HepG2 (cell line): ENCODE data around the gene CCDC3. TPM values are rescaled to one million over a fixed set of nuclear protein-coding genes. Genes with fewer than 3 reads are reported as not detected.

ENCODE experiments used
- ATAC-seq: fragments of 200-7000 bp; cut with Tn5 transposase; 3 replicates; pipeline ENCODE4 v1.9.1; 2020; ENCODE audit warnings: mild to moderate bottlenecking, moderate library complexity
- BruUV-seq: library from RNA; stranded (reverse); fragments of 400-500 nt; replicated peaks from 2 replicates; lab custom pipeline; 2021; lab: Mats Ljungman, UMichigan
- CTCF ChIA-PET: fragments of 300-600 bp; formaldehyde crosslinking; extraction: SDS; loops from one replicate; lab custom pipeline; 2021; ENCODE audit warnings: low total read pairs, inconsistent platforms, low intra/inter-chr PET ratio; lab: Yijun Ruan, JAX
- POLR2A ChIA-PET: fragments of 350-600 bp; sonication (Branson Sonifier 250); formaldehyde crosslinking; loops from one replicate; lab custom pipeline; 2020; ENCODE audit warnings: antibody characterized with exemption, inconsistent platforms; lab: Yijun Ruan, JAX
- DNase-seq: peaks from one replicate; pipeline ENCODE4 v3.0.0-alpha.2; 2015; ENCODE audit warnings: low spot score
- FAIRE-seq: peaks from 3 replicates; lab custom pipeline; 2011; peaks lifted over from hg19 to GRCh38; lab: Jason Lieb, UNC
- H2AFZ ChIP-seq: one replicate; pipeline ENCODE4 v1.6.1; 2011; ENCODE audit warnings: low read length, inconsistent platforms
- H3K27ac ChIP-seq: fragments of 300-600 bp; 3 replicates; pipeline ENCODE4 v1.8.0; 2011; ENCODE audit warnings: mixed run types, mild to moderate bottlenecking, mixed read lengths, low read length, inconsistent platforms; ENCODE audit not compliant: insufficient read depth; ENCODE audit errors: extremely low read length
- H3K27me3 ChIP-seq, 2 experiments: fragments of 200-600 bp in 1 of 2; 2 replicates in 1 of 2; 3 replicates in 1 of 2; pipeline versions ENCODE4 v1.6.0 to v1.8.0; 2011; ENCODE audit warnings: low read length in 2 of 2, mild to moderate bottlenecking in 2 of 2, moderate library complexity in 2 of 2, inconsistent platforms in 1 of 2; ENCODE audit not compliant: insufficient read depth in 2 of 2, control insufficient read depth in 1 of 2
- H3K36me3 ChIP-seq, 2 experiments: fragments of 200-600 bp in 1 of 2; replicated peaks in 1 of 2; 2 replicates in 1 of 2; 3 replicates in 1 of 2; pipeline versions ENCODE4 v1.5.1 to v1.8.0; 2011; ENCODE audit warnings: low read length in 2 of 2, inconsistent platforms in 1 of 2; ENCODE audit not compliant: insufficient read depth in 2 of 2, control insufficient read depth in 1 of 2
- H3K4me1 ChIP-seq: 2 replicates; pipeline ENCODE4 v1.5.1; 2012; ENCODE audit warnings: low read length, inconsistent platforms; ENCODE audit not compliant: insufficient read depth
- H3K4me2 ChIP-seq: 2 replicates; pipeline ENCODE4 v1.6.0; 2011; ENCODE audit warnings: low read depth, low read length, inconsistent platforms
- H3K4me3 ChIP-seq, 3 experiments: fragments of 200-600 bp in 1 of 3; sonication (generic), shearing (Covaris generic) in 1 of 3; replicated peaks in 1 of 3; 2 replicates each; pipeline ENCODE4 v1.5.1; 2011 to 2016; ENCODE audit warnings: low read length in 3 of 3, inconsistent platforms in 2 of 3, low read depth in 2 of 3, mild to moderate bottlenecking in 2 of 3, control low read depth in 1 of 3, mixed read lengths in 1 of 3; ENCODE audit not compliant: insufficient read depth in 1 of 3
- H3K79me2 ChIP-seq: one replicate; pipeline ENCODE4 v1.6.1; 2011; ENCODE audit warnings: low read length, inconsistent platforms; ENCODE audit not compliant: insufficient read depth
- H3K9ac ChIP-seq: 2 replicates; pipeline ENCODE4 v1.6.0; 2011; ENCODE audit warnings: mild to moderate bottlenecking, low read depth, low read length, inconsistent platforms; ENCODE audit not compliant: insufficient read depth
- H3K9me3 ChIP-seq: 2 replicates; pipeline ENCODE4 v1.5.1; 2012; ENCODE audit warnings: mild to moderate bottlenecking, low read length
- H4K20me1 ChIP-seq: 2 replicates; pipeline ENCODE4 v1.6.0; 2011; ENCODE audit warnings: inconsistent platforms, mild to moderate bottlenecking, low read length, moderate library complexity; ENCODE audit not compliant: insufficient read depth
- ATF7 ChIP-seq, 2 experiments: fragments of 450-650 bp in 1 of 2; sonication (generic) in 1 of 2; formaldehyde crosslinking in 1 of 2; IDR thresholded peaks; 2 replicates each; pipeline versions ENCODE4 v1.4.0 to v1.6.1; 2016 to 2020; ENCODE audit warnings: antibody characterized with exemption in 1 of 2, mild to moderate bottlenecking in 1 of 2, missing genetic modification reagents in 1 of 2
- MTF2 ChIP-seq: sonication (generic); formaldehyde crosslinking; IDR thresholded peaks from 2 replicates; pipeline ENCODE4 v1.5.0; 2020; ENCODE audit warnings: missing genetic modification reagents, borderline replicate concordance
- MXD1 ChIP-seq: sonication (generic); formaldehyde crosslinking; IDR thresholded peaks from 2 replicates; pipeline ENCODE4 v1.4.0; 2020; ENCODE audit warnings: mild to moderate bottlenecking, missing genetic modification reagents
- ZNF18 ChIP-seq: sonication (generic); formaldehyde crosslinking; IDR thresholded peaks from 2 replicates; pipeline ENCODE4 v1.8.0; 2022; ENCODE audit warnings: mild to moderate bottlenecking, missing genetic modification reagents; ENCODE audit not compliant: insufficient replicate concordance
- ZNF256 ChIP-seq: sonication (generic); formaldehyde crosslinking; conservative IDR thresholded peaks from 2 replicates; pipeline ENCODE4 v1.4.0; 2020; ENCODE audit warnings: missing genetic modification reagents
- ZNF451 ChIP-seq: sonication (generic); formaldehyde crosslinking; IDR thresholded peaks from 2 replicates; pipeline ENCODE4 v1.5.0; 2020; ENCODE audit warnings: mild to moderate bottlenecking, missing genetic modification reagents
- WGBS: methylation state at CpG from one replicate; pipeline ENCODE4 v1.1.6; 2017; ENCODE audit warnings: low lambda C conversion rate; 5-methylcytosine and 5-hydroxymethylcytosine counted together
- in situ Hi-C: cut with HindIII; loops from 2 replicates; pipeline ENCODE4 v1.10.0; 2017; ENCODE audit warnings: low pct_unique_long_range_greater_than_20kb; ENCODE audit not compliant: extremely low pct_ligation_motif_present
- intact Hi-C: fragments of 100-400 bp; cut with micrococcal nuclease; formaldehyde crosslinking; loops from one replicate; pipeline ENCODE4 v1.10.0; 2022; ENCODE audit not compliant: unreplicated experiment
- polyA plus RNA-seq, 8 experiments: library from polyadenylated mRNA; depleted of rRNA in 3 of 8; stranded (reverse) in 7 of 8; unstranded in 1 of 8; fragments of >200 nt; fragmentation: Illumina TruSeq in 4 of 8; extraction: Trizol in 4 of 8; gene quantifications; 2 replicates each; pipeline versions ENCODE4 v1.2.1 to v1.2.3, GENCODE V29; 2011 to 2016; ENCODE audit warnings: low read depth in 4 of 8, missing spikeins in 1 of 8, mixed read lengths in 1 of 8; ENCODE audit not compliant: insufficient read depth in 1 of 8
- total RNA-seq, 5 experiments: library from RNA; depleted of rRNA; stranded (reverse); fragments of >200 nt; fragmentation: Illumina TruSeq; extraction: Trizol; gene quantifications; 2 replicates each; pipeline ENCODE4 v1.2.3, GENCODE V29; 2016; ENCODE audit warnings: low read depth in 1 of 5

Gene CCDC3
- total and polyA plus RNA-seq, 2 of the 13 experiments (the other 11 are each of a cell fraction or from before 2014, with no cell fraction given), result not detected

GRCh38 chr10:12909836-12910185 lies 91.7 kb downstream of the CCDC3 start:
- no peaks in the 10 kb centered on the region for H3K79me2 ChIP-seq
- H3K4me1 ChIP-seq, result no peaks in the 10 kb centered on the region
- intact Hi-C loops (no loop called here), in situ Hi-C loops (no loop called here)
- H3K9me3 ChIP-seq, result no peaks in the 10 kb centered on the region
- 55% methylated on average over 2 of the region's 3 CpGs for WGBS
- H3K27ac ChIP-seq, result no peak overlapping the region
- POLR2A ChIA-PET, result no interaction called here
- H3K36me3 ChIP-seq, result no peaks in the 10 kb centered on the region
- H3K9ac ChIP-seq, result no peak overlapping the region
- H3K4me2 ChIP-seq, result no peak overlapping the region
- no peaks in the 10 kb centered on the region for H4K20me1 ChIP-seq
- no peak overlapping the region for H2AFZ ChIP-seq
- no TSS peak for BruUV-seq
- DNase-seq, result no peak
- TF ChIP-seq ZNF451 (CRISPR knock-in tag), result no peak
- TF ChIP-seq MTF2, result no peak
- TF ChIP-seq ZNF256 (CRISPR knock-in tag), result no peak
- TF ChIP-seq, all 625 proteins: peak for 0
- H3K4me3 ChIP-seq, result no peak overlapping the region
- CTCF ChIA-PET, result no interaction called here
- ATAC-seq, result no peak
- peaks cover 0 to 2% of the 10 kb centered on the region in 2 experiments; a peak in 1 of 5 replicates for H3K27me3 ChIP-seq
- no peak for FAIRE-seq

GRCh38 chr10:12909182-12909835 lies 92.2 kb downstream of the CCDC3 start:
- TF ChIP-seq ZNF18 (CRISPR knock-in tag) (no peak), ATF7 (IDR thresholded peaks at IDR 0.05) (no peak), ATF7 (CRISPR knock-in tag; IDR thresholded peaks at IDR 0.05) (no peak), MXD1 (CRISPR knock-in tag) (no peak)
- FAIRE-seq, result no peak
- intact Hi-C loops, result no loop called here
- ATAC-seq, result no peak
- ChIA-PET POLR2A (no interaction called here), CTCF (no interaction called here)
- peaks cover 0 to 2% of the 10 kb centered on the region in 2 experiments; a peak in 1 of 5 replicates for H3K27me3 ChIP-seq
- no peak overlapping the region for H2AFZ ChIP-seq
- no peak overlapping the region for H3K4me3 ChIP-seq
- no peaks in the 10 kb centered on the region for H3K4me1 ChIP-seq
- H4K20me1 ChIP-seq, result no peaks in the 10 kb centered on the region
- H3K9ac ChIP-seq, result no peak overlapping the region
- BruUV-seq, result no TSS peak
- WGBS, result no CpG with 5 or more reads among the region's 9 CpGs
- no peaks in the 10 kb centered on the region for H3K36me3 ChIP-seq
- no peaks in the 10 kb centered on the region for H3K79me2 ChIP-seq
- no peaks in the 10 kb centered on the region for H3K9me3 ChIP-seq
- no peak for DNase-seq
- H3K4me2 ChIP-seq, result no peak overlapping the region
- in situ Hi-C loops, result no loop called here
- H3K27ac ChIP-seq, result no peak overlapping the region
